Activated T-helper 1 cell treated with anti-CD3 and anti-CD28 coated beads, Interleukin-12 subunit alpha, Interleukin-12 subunit beta, Interleukin-2, Interleukin-4 antibody, amounts not matched to agents 30 ng/mL and 10 ng/mL and 1 ng/mL, durations not matched to agents 14 hours and 24 hours and 36 hours (primary cell): ENCODE data around the gene SIM1. TPM values are rescaled to one million over a fixed set of nuclear protein-coding genes. Genes with fewer than 3 reads are reported as not detected.
"Not testable (repeated sequence)": the region's sequence is repeated elsewhere in the genome, so short reads cannot be mapped to it uniquely, and the experiment has no call there.

ENCODE experiments used
- DNase-seq: peaks from one replicate; pipeline ENCODE4 v3.0.0; 2021; ENCODE audit warnings: low spot score
- H3K27ac Mint-ChIP-seq: one replicate; pipeline ENCODE4 v1.8.0; 2021; ENCODE audit warnings: mild to moderate bottlenecking, mixed read lengths
- H3K27me3 Mint-ChIP-seq: one replicate; pipeline ENCODE4 v1.8.0; 2022; ENCODE audit warnings: mild to moderate bottlenecking, moderate library complexity, mixed read lengths; ENCODE audit not compliant: insufficient read depth
- H3K36me3 Mint-ChIP-seq: one replicate; pipeline ENCODE4 v1.8.0; 2021; ENCODE audit warnings: low read depth, mixed read lengths
- H3K4me1 Mint-ChIP-seq: one replicate; pipeline ENCODE4 v1.8.0; 2021; ENCODE audit warnings: low read depth, mixed read lengths
- H3K4me3 Mint-ChIP-seq: one replicate; pipeline ENCODE4 v1.8.0; 2021; ENCODE audit warnings: mild to moderate bottlenecking, moderate library complexity, mixed read lengths
- H3K9me3 Mint-ChIP-seq: one replicate; pipeline ENCODE4 v1.8.0; 2021; ENCODE audit warnings: mixed read lengths
- intact Hi-C: fragments of 100-400 bp; cut with micrococcal nuclease; formaldehyde crosslinking; loops from one replicate; pipeline ENCODE4 v1.15.1; 2024
- total RNA-seq: library from RNA; stranded (reverse); gene quantifications from 2 replicates; pipeline ENCODE4 v1.2.3, GENCODE V29; 2022

SIM1 gene
- total RNA-seq, 1 donor from 2014 or later, result 0.13 TPM

DNA sequence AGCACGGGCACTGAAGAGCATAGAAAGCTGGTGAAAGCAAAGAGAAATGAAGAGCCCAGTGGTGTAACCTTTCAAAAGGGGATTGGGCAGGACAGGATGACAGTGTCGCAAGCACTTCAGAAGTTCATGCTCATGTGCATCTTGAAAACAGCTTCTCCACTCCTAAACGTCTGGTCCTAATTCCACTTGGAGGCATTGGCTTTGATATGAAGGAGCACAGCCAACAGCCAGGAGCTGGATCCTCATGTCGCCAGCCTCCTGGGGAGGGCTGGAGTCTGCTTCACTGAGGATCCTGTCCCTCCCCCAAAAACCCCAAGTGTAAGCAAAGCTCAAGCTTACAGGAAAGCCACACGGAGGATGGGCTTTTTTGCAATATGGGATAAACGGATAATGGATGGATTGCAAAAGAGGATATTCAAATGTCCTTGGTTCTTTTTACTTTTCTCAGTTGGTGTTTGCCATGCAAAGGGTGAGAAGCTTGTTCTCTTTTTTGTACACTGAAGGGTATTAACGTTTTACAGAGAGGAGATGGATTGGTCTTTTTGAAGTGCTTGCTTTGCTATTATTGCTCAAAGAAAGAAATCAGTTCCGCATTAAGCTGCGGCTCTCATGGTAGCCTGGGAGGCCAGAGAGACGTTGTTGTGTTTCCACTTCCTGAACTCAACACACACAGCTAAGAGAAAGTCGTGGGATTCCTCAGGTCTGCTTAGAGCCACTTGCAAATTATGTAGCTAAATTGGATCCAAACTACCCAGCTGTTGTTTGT lies 92.2 kb downstream of the SIM1 start:
- Mint-ChIP-seq H3K27me3 (peaks cover 8% of the 10 kb centered on the region), H3K4me3 (no peak overlapping the region), H3K27ac (no peak overlapping the region), H3K36me3 (no peaks in the 10 kb centered on the region), H3K9me3 (no peaks in the 10 kb centered on the region), H3K4me1 (no peaks in the 10 kb centered on the region)
- intact Hi-C loops, result no loop called here
- DNase-seq, result no peak

DNA sequence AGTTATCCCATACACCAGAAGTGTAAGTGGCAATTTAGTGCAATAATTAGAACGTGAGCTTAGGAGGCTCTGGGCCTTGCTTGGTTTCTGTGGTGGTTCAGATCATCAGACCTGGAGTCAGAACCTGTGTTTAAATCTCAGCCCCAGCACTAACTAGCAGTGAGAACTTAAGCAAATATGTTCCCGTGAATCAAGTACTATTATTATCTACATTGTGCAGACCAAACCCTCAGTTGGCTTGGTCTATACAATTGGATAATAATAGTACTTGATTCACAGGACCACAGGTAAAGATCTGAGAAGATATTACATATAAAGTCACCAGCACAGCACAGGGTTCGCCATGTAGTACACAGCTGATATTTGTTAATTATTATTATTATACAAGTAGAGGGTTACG lies 93.1 kb downstream of the SIM1 start:
- Mint-ChIP-seq H3K27ac (no peak overlapping the region), H3K4me1 (no peaks in the 10 kb centered on the region), H3K27me3 (peaks cover 8% of the 10 kb centered on the region), H3K36me3 (no peaks in the 10 kb centered on the region), H3K4me3 (no peak overlapping the region), H3K9me3 (no peaks in the 10 kb centered on the region)
- intact Hi-C loops, result no loop called here
- no peak for DNase-seq

DNA sequence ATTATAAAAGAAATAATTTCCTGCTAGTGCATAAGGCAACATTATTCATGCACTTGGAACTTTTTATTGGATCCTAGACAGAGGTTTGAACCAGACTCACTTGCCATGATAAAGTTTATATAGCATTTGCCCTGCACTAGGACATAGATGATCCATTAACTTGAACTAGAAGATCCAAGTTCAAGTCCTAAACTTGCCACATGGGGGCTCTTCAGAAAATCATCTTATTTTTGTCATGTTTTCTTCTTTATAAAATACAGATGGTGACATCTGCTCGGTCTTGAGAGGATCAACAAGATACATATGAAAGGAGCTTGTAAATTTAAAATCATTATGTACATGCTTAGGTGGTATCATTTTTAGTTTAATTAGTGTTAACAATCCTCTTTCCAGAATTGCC lies 94.5 kb downstream of the SIM1 start:
- no peaks in the 10 kb centered on the region for H3K4me1 Mint-ChIP-seq
- H3K36me3 Mint-ChIP-seq, result no peaks in the 10 kb centered on the region
- no peak overlapping the region for H3K27ac Mint-ChIP-seq
- intact Hi-C loops, result no loop called here
- no peak overlapping the region for H3K4me3 Mint-ChIP-seq
- no peaks in the 10 kb centered on the region for H3K9me3 Mint-ChIP-seq
- no peak for DNase-seq
- H3K27me3 Mint-ChIP-seq, result peaks cover 6% of the 10 kb centered on the region

DNA sequence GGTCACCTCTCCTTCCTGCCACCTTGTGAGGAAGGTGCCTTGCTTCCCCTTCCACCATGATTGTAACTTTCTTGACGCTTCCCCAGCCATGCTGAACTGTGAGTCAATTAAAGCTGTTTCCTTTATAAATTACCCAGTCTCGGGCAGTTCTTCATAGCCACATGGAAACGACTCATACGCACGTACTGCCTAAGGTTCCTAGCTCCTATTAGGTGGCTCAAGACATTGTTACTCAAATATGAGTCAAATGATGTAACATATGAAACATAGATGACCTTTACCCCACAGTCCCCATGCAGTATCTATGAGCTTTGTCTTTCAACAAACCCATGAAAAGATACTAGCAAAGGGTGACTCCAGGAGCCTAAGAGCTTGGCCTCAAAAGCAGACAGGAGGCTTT lies 98.3 kb downstream of the SIM1 start:
- intact Hi-C loops, result no loop called here
- no peak for DNase-seq
- H3K9me3 Mint-ChIP-seq, result no peaks in the 10 kb centered on the region
- H3K36me3 Mint-ChIP-seq, result no peaks in the 10 kb centered on the region
- H3K27me3 Mint-ChIP-seq, result no peaks in the 10 kb centered on the region
- no peak overlapping the region for H3K27ac Mint-ChIP-seq
- no peaks in the 10 kb centered on the region for H3K4me1 Mint-ChIP-seq
- H3K4me3 Mint-ChIP-seq, result no peak overlapping the region

DNA sequence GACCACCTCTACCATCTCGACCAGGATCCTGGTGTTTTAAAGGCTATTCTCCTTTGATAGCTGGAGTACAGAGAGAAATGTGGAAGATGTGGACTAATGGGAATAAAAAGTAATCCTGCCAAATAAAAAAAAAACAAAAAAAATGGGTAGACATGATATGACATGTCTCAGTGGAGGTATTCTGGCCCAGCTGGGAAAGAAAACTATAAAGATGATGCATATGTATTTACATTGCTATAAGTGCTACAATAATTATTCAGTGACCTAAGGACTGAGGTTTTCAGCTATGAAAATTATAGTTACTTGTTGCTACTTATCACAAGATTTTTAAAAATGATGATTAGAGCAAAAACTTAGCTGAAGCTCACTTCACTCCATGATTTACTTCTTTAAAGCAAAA lies 101.1 kb downstream of the SIM1 start:
- DNase-seq, result no peak
- H3K27me3 Mint-ChIP-seq, result no peaks in the 10 kb centered on the region
- intact Hi-C loops, result no loop called here
- no peak overlapping the region for H3K4me3 Mint-ChIP-seq
- no peaks in the 10 kb centered on the region for H3K4me1 Mint-ChIP-seq
- no peak overlapping the region for H3K27ac Mint-ChIP-seq
- H3K36me3 Mint-ChIP-seq, result no peaks in the 10 kb centered on the region
- H3K9me3 Mint-ChIP-seq, result no peaks in the 10 kb centered on the region

DNA sequence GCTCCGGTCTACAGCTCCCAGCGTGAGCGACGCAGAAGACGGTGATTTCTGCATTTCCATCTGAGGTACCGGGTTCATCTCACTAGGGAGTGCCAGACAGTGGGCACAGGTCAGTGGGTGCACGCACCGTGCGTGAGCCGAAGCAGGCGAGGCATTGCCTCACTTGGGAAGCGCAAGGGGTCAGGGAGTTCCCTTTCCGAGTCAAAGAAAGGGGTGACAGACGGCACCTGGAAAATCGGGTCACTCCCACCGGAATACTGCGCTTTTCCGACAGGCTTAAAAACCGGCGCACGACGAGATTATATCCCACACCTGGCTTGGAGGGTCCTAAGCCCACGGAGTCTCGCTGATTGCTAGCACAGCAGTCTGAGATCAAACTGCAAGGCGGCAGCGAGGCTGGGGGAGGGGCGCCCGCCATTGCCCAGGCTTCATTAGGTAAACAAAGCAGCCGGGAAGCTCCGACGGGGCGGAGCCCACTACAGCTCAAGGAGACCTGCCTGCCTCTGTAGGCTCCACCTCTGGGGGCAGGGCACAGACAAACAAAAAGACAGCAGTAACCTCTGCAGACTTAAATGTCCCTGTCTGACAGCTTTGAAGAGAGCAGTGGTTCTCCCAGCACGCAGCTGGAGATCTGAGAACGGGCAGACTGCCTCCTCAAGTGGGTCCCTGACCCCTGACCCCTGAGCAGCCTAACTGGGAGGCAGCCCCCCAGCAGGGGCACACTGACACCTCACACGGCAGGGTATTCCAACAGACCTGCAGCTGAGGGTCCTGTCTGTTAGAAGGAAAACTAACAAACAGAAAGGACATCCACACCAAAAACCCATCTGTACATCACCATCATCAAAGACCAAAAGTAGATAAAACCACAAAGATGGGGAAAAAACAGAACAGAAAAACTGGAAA lies 109.7 kb downstream of the SIM1 start:
- H3K9me3 Mint-ChIP-seq, H3K27me3 Mint-ChIP-seq, DNase-seq, H3K4me1 Mint-ChIP-seq, intact Hi-C loops, H3K36me3 Mint-ChIP-seq, H3K4me3 Mint-ChIP-seq, H3K27ac Mint-ChIP-seq: not testable (repeated sequence)

DNA sequence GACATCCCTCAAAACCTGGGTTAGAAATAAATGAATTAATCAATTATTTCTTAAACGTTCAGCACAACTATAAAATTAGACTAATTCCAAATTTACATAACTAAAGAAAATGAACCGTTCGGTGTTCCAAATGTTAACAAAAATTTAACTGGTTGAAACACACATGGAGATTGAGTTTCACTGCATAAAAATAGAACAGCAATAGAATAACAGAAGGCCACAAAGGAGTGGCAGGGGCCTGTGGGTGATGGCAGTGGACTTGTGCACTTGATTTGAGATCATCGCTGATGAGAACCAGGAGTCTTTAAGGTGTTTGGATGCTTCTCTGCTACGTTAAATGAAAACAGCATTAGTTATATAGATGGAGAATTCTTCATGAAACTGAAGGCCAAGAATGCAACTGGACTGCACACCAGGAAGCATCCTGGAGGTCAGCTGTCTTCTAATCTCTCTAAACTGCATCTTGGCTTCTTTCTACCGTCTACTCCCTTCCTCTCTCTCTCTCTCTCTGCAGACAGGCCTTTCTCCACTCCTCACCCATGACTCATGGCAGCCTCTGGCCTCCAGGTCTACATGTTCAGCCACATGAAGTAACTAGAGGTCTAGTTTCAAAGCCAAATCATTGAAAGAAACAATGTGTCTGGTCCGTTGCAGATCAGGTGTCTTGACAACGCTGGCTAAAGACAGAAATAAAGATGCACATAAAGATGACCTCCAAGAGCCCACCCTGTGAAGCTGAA lies 111.3 kb downstream of the SIM1 start:
- H3K27ac Mint-ChIP-seq, result no peak overlapping the region
- no peak for DNase-seq
- no peaks in the 10 kb centered on the region for H3K4me1 Mint-ChIP-seq
- intact Hi-C loops, result no loop called here
- H3K27me3 Mint-ChIP-seq, result no peaks in the 10 kb centered on the region
- H3K36me3 Mint-ChIP-seq, result no peaks in the 10 kb centered on the region
- no peak overlapping the region for H3K4me3 Mint-ChIP-seq
- peaks cover 4% of the 10 kb centered on the region for H3K9me3 Mint-ChIP-seq

DNA sequence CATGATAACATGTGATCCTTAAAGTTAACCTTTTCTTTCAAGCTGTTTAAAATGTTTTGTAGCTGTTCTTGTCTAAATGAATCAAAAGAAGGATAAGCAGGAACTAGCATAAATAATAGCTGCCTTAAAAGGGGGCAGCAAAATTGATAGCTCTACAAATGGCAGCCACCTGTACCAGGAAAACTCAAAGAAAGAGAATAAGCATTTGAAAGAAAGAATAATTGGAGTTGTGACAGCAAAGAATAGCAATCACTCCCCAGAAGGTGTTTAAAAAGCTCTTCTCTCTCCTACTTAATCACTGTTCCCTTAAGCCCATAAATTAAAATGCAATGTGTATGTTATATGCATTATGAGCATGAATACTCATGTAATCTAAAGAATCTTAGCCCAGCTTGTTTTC lies 114.6 kb downstream of the SIM1 start:
- Mint-ChIP-seq H3K36me3 (no peaks in the 10 kb centered on the region), H3K9me3 (peaks cover 4% of the 10 kb centered on the region), H3K4me3 (no peak overlapping the region), H3K27me3 (peaks cover 2% of the 10 kb centered on the region), H3K4me1 (no peaks in the 10 kb centered on the region), H3K27ac (no peak overlapping the region)
- intact Hi-C loops, result no loop called here
- no peak for DNase-seq

DNA sequence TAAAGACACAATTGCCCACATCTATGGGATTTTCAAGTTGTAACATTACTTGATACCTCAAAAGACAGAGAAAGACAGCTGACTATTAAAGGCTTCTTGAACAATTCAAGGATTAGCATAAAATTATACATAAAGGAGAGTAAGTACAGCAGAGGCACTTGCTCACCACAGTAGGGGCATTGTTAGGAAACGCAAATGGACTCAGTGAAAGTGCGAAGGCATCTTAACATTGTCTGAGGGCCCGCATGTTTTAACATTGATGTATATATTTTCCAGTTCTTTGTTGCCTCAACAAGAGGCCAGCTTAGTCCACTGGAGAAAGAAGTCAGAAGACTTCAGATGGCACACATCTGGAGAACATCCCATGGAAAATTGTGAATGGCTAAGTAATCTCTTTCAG lies 115.4 kb downstream of the SIM1 start:
- Mint-ChIP-seq H3K9me3 (peaks cover 4% of the 10 kb centered on the region), H3K27me3 (peaks cover 2% of the 10 kb centered on the region), H3K27ac (no peak overlapping the region), H3K4me1 (no peaks in the 10 kb centered on the region), H3K4me3 (no peak overlapping the region), H3K36me3 (no peaks in the 10 kb centered on the region)
- intact Hi-C loops, result no loop called here
- DNase-seq, result no peak

DNA sequence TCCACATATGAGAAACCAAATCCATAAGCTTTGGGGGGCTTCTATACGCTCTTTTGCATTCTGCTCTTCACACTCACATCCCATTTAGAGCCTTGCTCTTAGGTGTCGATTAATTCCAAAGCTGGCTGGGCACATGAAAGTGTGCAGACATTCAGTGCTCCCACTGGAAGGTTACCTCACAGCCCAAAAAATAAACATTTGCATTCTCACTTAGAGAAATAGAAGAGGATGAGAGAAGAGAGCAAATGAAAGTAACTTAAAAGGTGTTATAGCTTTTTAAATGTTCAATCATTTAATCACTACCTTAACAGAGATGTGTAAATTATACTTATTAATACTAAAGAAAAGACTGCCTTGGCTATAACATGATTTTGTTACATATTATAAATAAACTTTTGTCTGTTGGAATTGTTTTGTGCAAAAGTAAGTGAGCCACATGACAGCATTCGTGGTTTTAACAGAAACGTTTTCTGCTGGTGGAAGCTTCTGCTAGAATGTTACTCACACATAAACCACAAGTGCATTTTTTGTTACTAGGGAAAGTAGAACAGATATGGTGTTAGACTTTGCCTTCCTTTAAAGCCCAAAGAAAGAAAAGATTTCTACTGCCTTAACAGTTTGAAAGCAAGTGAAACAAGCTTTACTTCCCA lies 116.7 kb downstream of the SIM1 start:
- H3K27me3 Mint-ChIP-seq, result peaks cover 2% of the 10 kb centered on the region
- H3K4me1 Mint-ChIP-seq, result no peaks in the 10 kb centered on the region
- intact Hi-C loops, result no loop called here
- no peak for DNase-seq
- H3K9me3 Mint-ChIP-seq, result no peaks in the 10 kb centered on the region
- no peak overlapping the region for H3K27ac Mint-ChIP-seq
- H3K4me3 Mint-ChIP-seq, result no peak overlapping the region
- no peaks in the 10 kb centered on the region for H3K36me3 Mint-ChIP-seq

DNA sequence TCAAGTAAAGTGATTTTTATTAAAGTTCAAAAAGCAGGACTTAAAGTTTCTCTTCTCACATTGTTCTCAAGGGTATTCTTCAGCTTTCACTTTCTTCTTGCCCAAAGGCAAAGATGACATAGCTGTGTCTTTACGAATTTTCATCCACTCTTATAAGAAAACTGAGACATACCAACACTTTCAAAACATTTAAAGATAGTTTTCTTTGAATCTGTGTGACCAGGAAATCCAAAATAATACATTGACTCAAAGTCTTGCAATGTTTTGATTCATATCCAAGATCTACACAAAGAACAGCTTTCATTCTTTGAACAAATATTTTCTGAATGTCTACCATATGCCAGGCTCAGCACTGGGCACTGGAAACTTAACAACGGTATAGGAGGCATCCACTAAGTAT lies 117.9 kb downstream of the SIM1 start:
- H3K27me3 Mint-ChIP-seq, result peaks cover 2% of the 10 kb centered on the region
- no peak overlapping the region for H3K27ac Mint-ChIP-seq
- intact Hi-C loops, result no loop called here
- no peaks in the 10 kb centered on the region for H3K4me1 Mint-ChIP-seq
- no peaks in the 10 kb centered on the region for H3K36me3 Mint-ChIP-seq
- H3K9me3 Mint-ChIP-seq, result no peaks in the 10 kb centered on the region
- no peak for DNase-seq
- H3K4me3 Mint-ChIP-seq, result no peak overlapping the region

DNA sequence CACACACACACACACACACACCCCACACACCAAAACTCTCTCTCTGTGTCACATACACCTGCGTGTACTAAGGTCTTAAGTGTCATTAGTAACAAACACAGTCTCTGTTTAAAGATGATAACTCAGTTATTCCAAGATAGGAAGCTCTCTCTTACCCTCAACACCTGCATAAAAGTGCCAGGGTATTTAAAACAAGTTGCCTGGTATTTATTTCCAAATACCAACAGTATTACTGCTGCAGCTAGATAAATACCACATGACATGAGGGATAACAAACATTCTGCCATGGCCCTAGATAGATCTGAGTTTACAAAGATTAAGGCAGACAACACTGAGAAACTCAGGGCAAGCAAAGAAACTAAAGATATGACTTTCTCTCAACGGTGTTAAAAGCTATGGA lies 118.5 kb downstream of the SIM1 start:
- DNase-seq, result no peak
- Mint-ChIP-seq H3K4me3 (no peak overlapping the region), H3K27ac (no peak overlapping the region), H3K4me1 (no peaks in the 10 kb centered on the region), H3K27me3 (peaks cover 2% of the 10 kb centered on the region), H3K9me3 (no peaks in the 10 kb centered on the region), H3K36me3 (no peaks in the 10 kb centered on the region)
- intact Hi-C loops, result no loop called here
